GM21381 (cell line): ENCODE results near the gene C1QTNF1.

Experiments used
- ATAC-seq: cut with Tn5 transposase; IDR thresholded peaks from one replicate; pipeline ENCODE4 v1.9.1; 2021; ENCODE audit warnings: mild to moderate bottlenecking, moderate library complexity; ENCODE audit not compliant: unreplicated experiment

The C1QTNF1 gene

GRCh38 chr17:79089720-79090442 lies 65.9 kb downstream of the C1QTNF1 start:
- no peak for ATAC-seq

DNA sequence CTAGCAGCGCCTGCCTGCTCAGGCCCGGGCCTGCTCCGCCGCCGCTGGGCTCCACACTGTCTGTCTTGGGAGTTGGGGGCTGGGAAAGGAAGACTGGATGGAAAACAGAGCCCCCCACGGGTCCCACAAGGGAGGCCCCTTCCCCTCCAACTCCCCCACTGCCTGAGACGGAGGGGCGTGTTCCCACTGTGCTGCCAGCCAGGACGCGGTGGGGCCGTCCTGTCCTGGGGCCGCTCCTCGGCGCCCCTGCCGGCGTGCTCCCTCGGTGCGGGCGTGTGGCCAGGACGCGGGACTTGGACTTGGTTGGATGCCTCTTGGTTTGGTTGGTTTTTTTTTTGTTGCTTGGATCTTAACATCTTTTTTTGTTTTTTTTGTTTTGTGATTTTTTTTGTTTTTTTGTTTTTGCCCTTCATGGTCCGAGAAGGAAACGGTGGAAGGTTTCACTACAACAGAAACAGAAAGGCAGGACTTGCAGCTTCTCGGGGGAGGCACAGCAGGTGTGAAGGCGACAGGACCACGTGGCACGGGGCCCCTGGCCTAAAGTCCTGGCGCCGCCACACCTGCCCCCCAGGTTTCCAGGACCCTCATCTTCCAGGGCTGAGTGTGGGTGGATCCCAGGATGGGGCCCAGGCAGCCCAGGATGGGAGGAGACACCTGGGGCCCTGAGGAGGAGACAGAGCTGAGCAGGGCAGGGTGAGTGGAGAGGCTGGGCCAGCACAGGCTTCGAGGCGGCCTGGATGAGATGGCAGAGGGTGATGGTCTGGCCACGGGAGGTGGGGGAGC lies 66.7 kb downstream of the C1QTNF1 start:
- no peak for ATAC-seq

DNA sequence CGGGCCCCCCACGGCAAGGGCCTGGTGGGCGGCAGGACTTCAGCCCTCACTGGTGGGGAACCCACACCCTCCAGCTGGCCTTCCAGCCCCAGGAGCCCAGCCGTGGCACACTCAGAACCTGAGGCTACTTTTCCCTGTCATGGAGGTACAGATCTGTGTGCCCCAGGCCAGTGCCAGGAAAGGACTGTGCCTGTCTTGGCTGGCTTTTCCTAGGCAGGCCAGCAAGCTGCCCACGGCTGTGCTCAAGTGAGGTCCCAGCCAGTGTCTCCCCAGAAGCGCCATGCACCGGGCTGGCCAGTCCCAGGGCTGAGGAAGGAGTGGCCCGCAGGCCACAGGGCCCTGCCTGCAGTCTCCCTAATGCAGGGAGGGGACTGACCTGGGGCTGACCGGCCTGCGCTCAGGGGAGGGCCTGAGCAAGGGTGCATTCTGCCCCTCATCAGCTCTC lies 67.3 kb downstream of the C1QTNF1 start:
- ATAC-seq, result no peak

GRCh38 chr17:79092567-79092966 lies 68.6 kb downstream of the C1QTNF1 start:
- no peak for ATAC-seq

GRCh38 chr17:79093270-79093669 lies 69.3 kb downstream of the C1QTNF1 start:
- ATAC-seq, result no peak

GRCh38 chr17:79094261-79094660 lies 70.3 kb downstream of the C1QTNF1 start:
- ATAC-seq, result no peak

DNA sequence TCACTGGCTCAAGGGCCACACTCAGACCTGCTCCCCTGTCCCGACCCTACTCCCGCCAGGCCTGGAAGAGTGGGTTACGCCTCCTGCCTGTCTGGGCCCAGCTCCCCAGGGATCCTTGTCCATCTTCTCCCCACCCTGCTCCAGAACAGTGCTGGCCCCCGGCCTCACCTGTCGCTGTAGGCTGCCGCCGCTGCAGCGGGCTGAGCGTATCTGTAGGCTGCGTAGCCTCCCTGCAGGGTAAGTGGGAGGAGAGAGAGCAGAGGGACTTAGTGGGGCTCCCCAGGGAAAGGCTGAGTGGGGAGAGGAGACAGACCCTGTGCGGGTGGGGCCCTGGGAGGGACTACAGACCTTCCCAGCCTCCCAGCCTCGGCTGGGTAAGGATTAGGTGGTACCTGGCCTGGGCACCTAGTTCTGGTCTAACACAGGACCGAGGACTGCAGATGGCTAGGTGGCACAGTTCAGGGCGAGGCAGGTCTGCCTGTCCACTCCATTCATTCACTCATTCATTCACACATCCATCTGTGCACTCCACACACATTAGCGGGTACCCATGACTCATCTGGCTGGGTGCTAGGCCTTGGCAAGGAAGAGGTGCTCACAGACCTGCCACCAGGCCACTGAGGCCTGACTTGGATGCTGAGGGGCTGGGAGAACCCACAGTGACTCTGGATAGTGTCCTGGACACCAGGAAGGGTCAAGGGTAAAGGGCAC lies 71.5 kb downstream of the C1QTNF1 start:
- no peak for ATAC-seq

GRCh38 chr17:79096477-79096876 lies 72.5 kb downstream of the C1QTNF1 start:
- no peak for ATAC-seq

GRCh38 chr17:79097226-79098055 lies 73.5 kb downstream of the C1QTNF1 start:
- no peak for ATAC-seq

DNA sequence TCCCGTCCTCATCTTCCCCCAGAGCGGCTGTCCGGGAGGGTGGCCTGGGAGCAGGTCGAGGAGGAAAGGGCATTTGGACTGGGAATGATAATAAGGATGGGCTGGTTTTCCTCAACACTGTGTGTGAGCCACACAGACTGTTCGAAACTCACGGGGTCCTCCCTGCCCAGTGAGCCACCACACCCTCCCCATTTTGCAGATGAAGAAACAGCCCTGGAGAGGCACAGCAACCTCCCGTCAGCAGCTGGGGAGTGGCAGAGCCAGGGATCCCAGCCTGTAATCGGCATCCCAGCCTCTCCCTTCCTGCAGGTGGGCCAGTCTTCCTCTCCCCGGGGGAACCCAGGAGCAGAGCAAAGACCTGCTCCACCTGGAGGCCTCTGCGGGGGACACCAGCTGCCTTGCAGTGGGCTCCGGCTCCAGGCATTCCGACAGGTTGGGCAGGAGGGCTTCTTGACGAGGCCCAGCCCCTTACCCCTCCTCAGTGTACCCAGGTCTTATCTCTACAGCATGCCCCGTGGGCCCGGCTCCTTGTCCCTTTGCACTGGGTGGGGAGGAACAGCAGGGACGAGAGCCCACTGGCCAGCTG lies 74.4 kb downstream of the C1QTNF1 start:
- no peak for ATAC-seq
